HepG2 (cell line): ENCODE results near the gene ALDH16A1.

ENCODE experiments used
- CTCF ChIP-seq: sonication (generic); formaldehyde crosslinking; IDR thresholded peaks from 2 replicates; pipeline ENCODE4 v1.5.0; 2020; ENCODE audit warnings: mild to moderate bottlenecking, missing genetic modification reagents, moderate library complexity
- HDAC6 ChIP-seq: fragments of 200-600 bp; sonication (generic); IDR thresholded peaks from 2 replicates; pipeline ENCODE4 v1.7.0; 2017; ENCODE audit warnings: mild to moderate bottlenecking, antibody characterized with exemption, low read length, low read depth
- MNT ChIP-seq: fragments of 450-650 bp; IDR thresholded peaks from 2 replicates; pipeline ENCODE4 v1.6.1; 2016
- PHF20 ChIP-seq: sonication (generic); formaldehyde crosslinking; IDR thresholded peaks from 2 replicates; pipeline ENCODE4 v1.5.0; 2020; ENCODE audit warnings: mild to moderate bottlenecking, missing genetic modification reagents
- PHF8 ChIP-seq: sonication (generic); formaldehyde crosslinking; IDR thresholded peaks from 2 replicates; pipeline ENCODE4 v1.5.0; 2020; ENCODE audit warnings: missing genetic modification reagents
- TFE3 ChIP-seq: IDR thresholded peaks from 2 replicates; pipeline ENCODE4 v1.6.1; 2016
- ZNF674 ChIP-seq: sonication (generic); formaldehyde crosslinking; IDR thresholded peaks from 2 replicates; pipeline ENCODE4 v1.5.0; 2020; ENCODE audit warnings: low read depth, mild to moderate bottlenecking, missing genetic modification reagents
- ZXDC ChIP-seq: sonication (generic); formaldehyde crosslinking; IDR thresholded peaks from 2 replicates; pipeline ENCODE4 v1.5.0; 2020; ENCODE audit warnings: mild to moderate bottlenecking, missing genetic modification reagents

- TF ChIP-seq ZXDC (CRISPR knock-in tag) (no peak), HDAC6 (no peak), CTCF (no peak), TFE3 (CRISPR knock-in tag) (no peak), PHF8 (CRISPR knock-in tag) (no peak), ZNF674 (CRISPR knock-in tag) (no peak), PHF20 (CRISPR knock-in tag) (no peak), MNT (no peak)
These were observed 37.2 kb upstream of the ALDH16A1 start for GRCh38 chr19:49415810-49416200.
